Retinal pigment epithelial cell (primary cell): Measurements from ENCODE around the gene LLCFC1.

Experiments
- DNase-seq: peaks from one replicate; pipeline ENCODE4 v3.0.0-alpha.2; 2010; ENCODE audit warnings: low read depth
- H3K4me3 ChIP-seq: 2 replicates; pipeline ENCODE4 v1.5.1; 2011; ENCODE audit warnings: mild to moderate bottlenecking, low read length, control low read depth, moderate library complexity
- CTCF ChIP-seq: conservative IDR thresholded peaks from 2 replicates; pipeline ENCODE4 v1.5.1; 2011; ENCODE audit warnings: low read depth, low read length, control low read depth, inconsistent platforms

The LLCFC1 gene

DNA sequence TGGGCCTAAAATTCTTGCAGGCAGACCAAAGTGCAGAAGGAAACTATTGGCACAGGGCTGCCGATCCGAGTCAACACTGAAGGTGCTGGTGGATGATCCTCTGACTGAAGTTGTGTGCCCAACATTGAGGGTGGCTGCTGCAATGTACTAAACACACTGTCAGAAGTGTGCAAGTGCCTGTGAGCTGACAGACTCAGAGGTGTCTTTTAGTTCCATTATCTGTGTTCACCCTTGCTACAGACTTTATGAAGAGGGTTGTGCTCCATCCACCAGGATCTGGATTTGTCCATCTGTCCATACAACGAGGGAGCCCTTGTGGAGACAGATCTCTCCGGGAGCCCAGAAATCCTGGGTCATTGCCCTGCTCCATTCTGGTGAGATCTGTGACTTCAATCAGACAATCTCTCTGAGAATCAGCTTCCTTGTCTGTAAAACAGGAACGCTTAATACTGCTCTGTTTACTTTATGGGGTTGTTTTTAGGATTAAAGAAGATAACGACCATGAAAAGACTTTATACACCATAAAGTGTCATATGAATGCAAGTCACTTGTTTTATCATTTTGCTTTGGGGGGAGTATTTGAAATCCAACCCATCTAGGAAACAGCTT is 44.2 kb upstream of the LLCFC1 start:
- H3K4me3 ChIP-seq = no peak overlapping the region
- DNase-seq = no peak
- no peak for TF ChIP-seq CTCF

DNA sequence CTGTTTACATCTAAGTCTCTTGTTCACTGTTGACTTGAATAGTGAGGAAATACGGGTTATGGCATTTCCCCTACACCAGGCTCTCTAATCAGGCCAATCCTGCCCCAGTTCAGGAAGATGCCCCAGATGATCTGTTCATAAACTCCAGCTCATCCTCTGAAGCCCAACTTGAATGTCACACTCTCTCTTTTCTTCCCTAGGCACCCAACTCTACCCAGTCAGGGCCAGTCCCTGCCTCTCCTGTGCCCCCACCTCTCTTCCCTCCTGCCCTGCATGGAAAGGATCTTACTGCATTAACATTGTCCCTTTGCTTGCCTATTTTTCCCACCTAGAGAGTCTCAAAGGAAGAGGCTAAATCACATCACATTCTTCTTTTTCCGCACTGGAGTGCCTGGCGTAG is 43.1 kb upstream of the LLCFC1 start:
- no peak for DNase-seq
- H3K4me3 ChIP-seq = no peak overlapping the region
- no peak for TF ChIP-seq CTCF

DNA sequence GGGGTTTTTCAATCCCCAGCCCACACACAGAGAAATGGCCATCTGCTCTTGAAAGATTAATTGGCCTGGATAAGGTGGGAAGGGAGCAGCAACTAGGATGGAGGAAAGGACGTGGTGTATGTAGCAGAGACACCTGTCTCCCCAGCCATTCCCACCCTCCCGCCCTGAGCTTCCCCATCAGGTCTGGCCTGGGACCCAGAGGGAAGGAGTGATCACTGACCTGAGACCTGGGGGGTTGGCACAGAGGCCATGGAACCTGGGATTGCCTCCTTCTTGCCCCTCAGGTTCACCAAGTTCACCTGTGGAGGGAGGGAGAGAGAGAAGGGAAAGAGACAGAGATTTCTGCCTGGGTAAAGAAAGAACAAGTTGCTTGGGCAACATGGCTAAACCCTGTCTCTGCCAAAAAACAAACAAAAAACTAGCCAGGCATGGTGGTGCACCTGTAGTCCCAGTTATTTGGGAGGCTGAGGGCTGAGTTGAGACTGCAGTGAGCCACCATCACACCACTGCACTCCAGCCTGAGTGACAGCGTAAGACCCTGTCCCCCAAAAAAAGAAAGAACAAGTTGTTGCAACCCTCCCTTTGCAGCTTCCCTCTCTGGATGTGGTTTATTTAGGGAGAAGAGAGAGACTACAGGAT is 42.4 kb upstream of the LLCFC1 start:
- no peak for TF ChIP-seq CTCF
- no peak for DNase-seq
- H3K4me3 ChIP-seq = no peak overlapping the region

GRCh38 chr7:142897691-142898090 is 41.6 kb upstream of the LLCFC1 start:
- no peak overlapping the region for H3K4me3 ChIP-seq
- no peak for DNase-seq
- TF ChIP-seq CTCF = no peak

- TF ChIP-seq CTCF = no peak
- no peak for DNase-seq
- no peak overlapping the region for H3K4me3 ChIP-seq
Measured at GRCh38 chr7:142898377-142899170, 40.7 kb upstream of the LLCFC1 start.

GRCh38 chr7:142899661-142900060 is 39.6 kb upstream of the LLCFC1 start:
- no peak for DNase-seq
- no peak overlapping the region for H3K4me3 ChIP-seq
- TF ChIP-seq CTCF = no peak
